ENCODE results near the gene FSCN2. TPM values are rescaled to one million over a fixed set of nuclear protein-coding genes. Genes with fewer than 3 reads are reported as not detected.
"Not testable (repeated sequence)": the region's sequence is repeated elsewhere in the genome, so short reads cannot be mapped to it uniquely, and the experiment has no call there.

The FSCN2 gene
- total RNA-seq, 1 donor = 2.2 TPM

DNA sequence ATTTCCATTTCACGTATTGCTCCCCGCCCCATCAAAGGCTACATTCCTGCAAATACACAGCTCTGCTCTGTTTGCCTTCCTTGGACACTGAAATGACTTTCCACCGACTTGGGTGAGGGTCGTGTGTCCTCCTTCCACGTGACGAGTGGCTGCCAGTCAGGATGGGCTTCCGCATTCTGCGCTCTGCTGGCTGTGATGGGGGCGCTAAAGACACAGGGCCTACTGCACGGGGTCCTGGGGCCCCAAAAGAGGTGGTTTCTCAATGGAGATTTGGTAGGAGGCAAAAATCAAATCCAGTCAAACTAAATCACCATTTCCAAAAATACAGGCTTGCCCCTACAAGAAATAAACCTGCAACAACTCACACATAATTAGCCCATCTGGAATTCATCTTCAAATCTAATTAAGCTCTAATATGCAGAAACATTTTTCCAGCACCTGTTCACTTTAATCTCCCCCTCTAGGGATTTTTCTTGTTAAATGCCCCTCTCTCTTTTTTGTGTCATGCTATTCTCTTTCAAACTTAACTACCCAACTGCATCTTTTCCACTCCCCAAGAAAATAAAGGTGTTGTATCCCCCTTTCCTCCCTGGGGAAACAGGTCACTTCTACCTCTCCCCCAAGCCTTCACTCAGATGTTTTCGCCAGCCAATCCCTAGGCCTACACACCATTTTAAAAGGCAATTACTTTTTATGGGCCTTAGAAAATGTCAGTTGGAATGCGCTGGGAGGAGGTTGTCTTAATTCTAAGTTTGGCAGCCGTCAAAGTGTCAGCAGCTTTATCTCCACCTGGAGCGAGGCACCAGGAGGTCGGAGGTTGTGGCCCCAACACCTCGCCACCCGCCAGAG, 45.8 kb downstream of the FSCN2 start:
- DNase-seq (ENCODE audit: low read depth in 2 of 3, low spot score in 2 of 3) = no peak

DNA sequence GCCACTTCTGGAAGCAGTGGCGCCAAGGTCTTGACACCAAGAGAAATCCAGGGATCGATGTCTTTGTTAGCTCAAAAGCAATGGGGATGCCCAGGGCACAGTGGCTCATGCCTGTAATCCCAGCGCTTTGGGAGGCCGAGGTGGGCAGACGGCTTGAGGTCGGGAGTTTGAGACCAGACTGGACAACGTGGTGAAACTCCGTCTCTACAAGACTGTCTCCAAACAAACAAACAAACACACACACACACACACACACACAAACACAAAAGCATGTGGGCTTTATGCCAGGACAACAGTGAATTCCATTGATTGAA, 46.4 kb downstream of the FSCN2 start:
- no peak for DNase-seq (ENCODE audit: low read depth in 2 of 3, low spot score in 2 of 3)

- DNase-seq (ENCODE audit: low read depth in 2 of 3, low spot score in 2 of 3) = no peak
Observed at GRCh38 chr17:81575836-81576235, 47.7 kb downstream of the FSCN2 start.

DNA sequence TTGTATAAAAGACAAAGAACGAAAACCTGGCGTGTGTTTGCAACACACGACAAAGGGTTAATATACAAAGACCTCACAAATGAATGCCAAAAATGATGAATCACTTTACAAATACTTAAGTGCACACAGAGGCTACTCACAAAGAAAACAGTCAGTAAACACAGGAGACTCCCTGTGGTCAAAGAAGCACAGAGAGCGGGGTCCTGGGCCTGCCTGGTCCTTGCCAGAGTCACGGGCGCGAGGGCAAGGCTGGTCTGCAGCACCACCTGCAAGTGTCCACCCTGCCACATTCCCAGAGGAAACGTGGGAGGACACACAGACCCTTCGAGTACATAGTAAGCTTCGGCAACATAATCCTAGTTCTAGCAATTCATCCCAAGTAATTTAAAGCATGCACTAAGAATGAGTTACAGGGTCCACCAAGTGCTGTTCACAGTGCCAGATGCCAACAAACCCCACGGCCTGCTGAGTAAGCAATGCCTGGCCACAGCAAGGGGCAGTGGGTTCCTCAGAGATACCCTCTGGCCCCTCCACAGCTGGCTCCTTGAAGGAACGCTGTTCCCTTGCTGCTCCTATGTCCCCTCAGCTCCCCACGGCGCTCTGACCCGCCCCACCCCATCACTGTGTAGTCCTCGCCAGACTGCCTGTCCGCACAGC, 48.6 kb downstream of the FSCN2 start:
- DNase-seq (ENCODE audit: low read depth in 2 of 3, low spot score in 2 of 3) = no peak

DNA sequence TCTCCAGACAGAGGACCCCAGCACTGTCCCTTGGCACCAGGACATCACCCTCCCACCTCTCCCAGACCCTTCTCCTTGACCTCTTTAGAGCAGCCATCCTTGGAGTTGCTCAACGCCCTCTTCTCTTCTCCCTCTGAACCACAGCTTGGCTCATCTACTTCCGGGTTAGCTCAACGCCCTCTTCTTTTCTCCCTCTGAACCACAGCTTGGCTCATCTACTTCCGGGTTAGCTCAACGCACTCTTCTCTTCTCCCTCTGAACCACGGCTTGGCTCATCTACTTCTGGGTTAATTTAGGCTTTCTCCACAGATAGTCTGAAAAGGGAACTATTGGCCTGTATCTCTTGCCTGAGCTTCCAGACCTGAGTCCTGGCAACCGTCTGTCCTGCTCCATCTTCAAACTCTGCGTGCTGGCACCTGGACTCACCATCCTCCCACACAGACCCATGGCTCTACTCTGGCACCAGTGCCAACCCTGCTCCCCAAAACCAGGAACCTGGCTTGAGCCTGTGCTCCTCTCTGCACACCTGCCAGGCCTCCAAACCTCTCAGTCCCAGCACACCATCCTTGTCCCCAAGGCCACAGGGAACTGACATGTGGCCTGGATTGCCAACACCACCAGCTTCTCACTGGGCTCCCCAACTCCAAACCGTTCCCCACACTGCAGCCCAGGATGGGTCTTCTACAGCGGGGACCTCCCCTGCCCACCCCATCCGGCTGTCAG, 49.3 kb downstream of the FSCN2 start:
- no peak for DNase-seq (ENCODE audit: low read depth in 2 of 3, low spot score in 2 of 3)

GRCh38 chr17:81578038-81578441, 49.9 kb downstream of the FSCN2 start:
- DNase-seq (ENCODE audit: low read depth in 2 of 3, low spot score in 2 of 3) = no peak

GRCh38 chr17:81578561-81579225, 50.5 kb downstream of the FSCN2 start:
- peak in 1 of 3 donors; percentile 33 for DNase-seq (ENCODE audit: low read depth in 2 of 3, low spot score in 2 of 3)

GRCh38 chr17:81579298-81579697, 51.1 kb downstream of the FSCN2 start:
- no peak for DNase-seq (ENCODE audit: low read depth in 2 of 3, low spot score in 2 of 3)

GRCh38 chr17:81579821-81580321, 51.7 kb downstream of the FSCN2 start:
- no peak for DNase-seq (ENCODE audit: low read depth in 2 of 3, low spot score in 2 of 3)

DNA sequence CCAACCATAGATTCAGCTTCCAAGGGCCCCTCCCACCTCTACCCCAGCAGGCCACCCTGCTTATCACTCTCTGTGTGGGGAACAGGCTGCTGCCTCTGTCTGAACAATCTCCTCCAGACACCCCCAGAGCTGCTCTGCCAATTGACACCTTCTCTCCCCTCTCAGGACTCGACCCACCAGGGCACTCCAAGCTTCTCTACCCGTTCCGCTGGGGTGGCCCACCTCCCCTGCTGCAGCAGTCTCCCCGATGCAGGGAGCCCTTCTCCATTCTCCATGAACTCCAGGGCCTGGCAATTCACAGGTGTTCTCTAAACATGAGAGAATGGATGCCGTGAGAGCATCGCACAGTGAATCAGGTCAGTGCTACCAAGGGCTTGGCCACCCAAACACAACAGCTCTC, 52.3 kb downstream of the FSCN2 start:
- DNase-seq (ENCODE audit: low read depth in 2 of 3, low spot score in 2 of 3) = no peak

DNA sequence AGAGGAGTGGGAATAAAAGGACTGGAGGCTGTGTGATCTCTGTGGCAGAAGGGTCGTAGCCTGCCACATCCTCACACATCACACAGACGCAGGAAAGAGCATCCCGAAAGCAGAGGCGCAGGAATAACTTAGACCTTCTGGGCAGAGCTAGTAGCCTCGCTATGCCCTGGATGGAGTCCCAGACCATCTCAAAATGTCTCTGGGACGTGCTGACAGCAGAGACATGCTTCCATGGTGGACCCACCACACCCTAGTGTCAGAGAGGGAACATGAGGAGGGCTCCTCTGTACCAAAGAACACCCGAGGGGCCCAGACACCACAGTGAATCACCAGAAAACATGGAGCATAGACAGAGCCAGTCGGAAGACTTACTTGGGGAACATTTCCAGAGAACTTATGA, 53.6 kb downstream of the FSCN2 start:
- no peak for DNase-seq (ENCODE audit: low read depth in 2 of 3, low spot score in 2 of 3)

- DNase-seq (ENCODE audit: low read depth in 2 of 3, low spot score in 2 of 3) = no peak
Observed at GRCh38 chr17:81582341-81582740, 54.2 kb downstream of the FSCN2 start.

GRCh38 chr17:81582749-81583148, 54.6 kb downstream of the FSCN2 start:
- no peak for DNase-seq (ENCODE audit: low read depth in 2 of 3, low spot score in 2 of 3)

GRCh38 chr17:81583589-81584342, 55.6 kb downstream of the FSCN2 start:
- no peak for DNase-seq (ENCODE audit: low read depth in 2 of 3, low spot score in 2 of 3)

DNA sequence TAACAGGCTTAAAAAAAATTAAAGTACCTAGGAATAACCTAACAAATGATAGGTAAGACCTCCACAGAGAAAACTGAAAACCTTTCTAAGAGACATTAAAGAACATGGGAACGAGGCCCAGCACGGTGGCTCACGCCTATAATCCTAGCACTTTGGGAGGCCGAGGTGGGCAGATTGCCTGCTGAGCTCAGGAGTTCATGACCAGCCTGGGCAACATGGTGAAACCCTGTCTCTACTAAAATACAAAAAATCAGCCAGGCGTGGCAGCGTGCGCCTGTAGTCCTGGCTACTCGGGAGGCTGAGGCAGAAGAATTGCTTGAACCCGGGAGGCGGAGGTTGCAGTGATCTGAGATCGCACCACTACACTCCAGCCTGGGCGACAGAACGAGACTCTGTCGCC, 56.6 kb downstream of the FSCN2 start:
- DNase-seq (ENCODE audit: low read depth in 2 of 3, low spot score in 2 of 3) = not testable (repeated sequence)

- no peak for DNase-seq (ENCODE audit: low read depth in 2 of 3, low spot score in 2 of 3)
Observed at GRCh38 chr17:81586096-81586495, 57.9 kb downstream of the FSCN2 start.

All from hematopoietic multipotent progenitor cell (in vitro differentiated cells).